Brain microvascular endothelial cell (primary cell): ENCODE results near the gene PEX14.

ENCODE experiments used
- DNase-seq: peaks from one replicate; pipeline ENCODE4 v3.0.0-alpha.2; 2020
- H3K27ac ChIP-seq: fragments of 250-450 bp; sonication (Bioruptor Pico); 2 replicates; pipeline ENCODE4 v1.5.1; 2020; ENCODE audit warnings: mild to moderate bottlenecking, moderate library complexity
- H3K27me3 ChIP-seq: fragments of 250-450 bp; sonication (Bioruptor Pico); replicated peaks from 2 replicates; pipeline ENCODE4 v1.5.1; 2020; ENCODE audit warnings: mild to moderate bottlenecking
- H3K36me3 ChIP-seq: fragments of 250-450 bp; sonication (Bioruptor Pico); replicated peaks from 2 replicates; pipeline ENCODE4 v1.5.1; 2020; ENCODE audit warnings: mild to moderate bottlenecking
- H3K4me3 ChIP-seq: 2 replicates; pipeline ENCODE4 v1.5.1; 2011; ENCODE audit warnings: low read depth, mild to moderate bottlenecking, control low read depth, low read length, moderate library complexity
- in situ Hi-C: cut with HindIII; loops from 2 replicates; pipeline ENCODE4 v1.10.0; 2017; ENCODE audit warnings: low sequenced_read_pairs, low pct_ligation_motif_present
- TF ChIP-seq, protein P1 (sequence below): IDR thresholded peaks from 2 replicates; pipeline ENCODE4 v1.5.1; 2011; ENCODE audit warnings: low read depth, mild to moderate bottlenecking, moderate library complexity, low read length, control low read depth, inconsistent platforms; ENCODE audit errors: missing control alignments

PEX14 gene

DNA sequence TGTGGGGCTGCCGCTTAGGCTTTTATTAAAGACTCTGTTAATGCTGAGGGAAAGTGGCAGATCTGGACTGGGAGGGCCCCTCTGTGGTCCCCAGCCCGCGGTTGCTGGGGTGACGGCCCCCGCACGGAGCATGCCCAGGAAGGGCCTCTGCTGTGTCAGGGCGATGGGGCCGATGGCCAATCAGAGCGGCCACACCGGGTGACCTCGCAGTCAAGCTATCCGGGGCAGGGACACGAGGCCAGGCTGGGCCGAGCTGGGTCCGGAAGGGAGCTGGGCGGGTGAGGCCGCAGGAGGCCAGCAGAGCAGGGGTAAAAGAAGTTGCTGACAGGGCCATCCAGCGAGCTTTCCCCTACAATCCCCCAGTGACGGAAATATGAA, 176.6 kb downstream of the PEX14 start:
- DNase-seq = no peak

DNA sequence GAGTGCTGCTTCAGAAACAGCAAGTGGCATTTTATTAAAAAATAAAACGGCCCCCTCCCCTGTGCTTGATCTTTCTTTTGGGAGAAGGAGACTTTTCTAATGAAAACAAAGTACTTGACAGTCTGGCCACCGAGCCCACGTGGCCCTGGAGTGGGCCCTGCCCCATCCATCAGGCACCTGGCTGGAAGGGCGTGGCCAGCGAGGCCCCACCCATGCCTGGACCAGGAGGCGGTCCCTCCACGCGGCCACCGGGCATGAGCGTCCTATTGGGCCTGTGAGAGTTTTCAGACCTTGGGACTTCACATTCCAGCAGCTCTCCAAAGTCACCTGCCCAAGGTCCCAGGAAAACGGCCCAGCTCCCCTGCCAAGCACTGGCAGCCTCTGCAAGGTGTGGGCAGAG, 177.0 kb downstream of the PEX14 start:
- H3K27ac ChIP-seq = no peak overlapping the region
- H3K27me3 ChIP-seq = peaks cover 9% of the 10 kb centered on the region
- H3K36me3 ChIP-seq = no peaks in the 10 kb centered on the region
- in situ Hi-C loops = no loop called here
- no peak overlapping the region for H3K4me3 ChIP-seq
- DNase-seq = no peak
- TF ChIP-seq, protein P1, sequence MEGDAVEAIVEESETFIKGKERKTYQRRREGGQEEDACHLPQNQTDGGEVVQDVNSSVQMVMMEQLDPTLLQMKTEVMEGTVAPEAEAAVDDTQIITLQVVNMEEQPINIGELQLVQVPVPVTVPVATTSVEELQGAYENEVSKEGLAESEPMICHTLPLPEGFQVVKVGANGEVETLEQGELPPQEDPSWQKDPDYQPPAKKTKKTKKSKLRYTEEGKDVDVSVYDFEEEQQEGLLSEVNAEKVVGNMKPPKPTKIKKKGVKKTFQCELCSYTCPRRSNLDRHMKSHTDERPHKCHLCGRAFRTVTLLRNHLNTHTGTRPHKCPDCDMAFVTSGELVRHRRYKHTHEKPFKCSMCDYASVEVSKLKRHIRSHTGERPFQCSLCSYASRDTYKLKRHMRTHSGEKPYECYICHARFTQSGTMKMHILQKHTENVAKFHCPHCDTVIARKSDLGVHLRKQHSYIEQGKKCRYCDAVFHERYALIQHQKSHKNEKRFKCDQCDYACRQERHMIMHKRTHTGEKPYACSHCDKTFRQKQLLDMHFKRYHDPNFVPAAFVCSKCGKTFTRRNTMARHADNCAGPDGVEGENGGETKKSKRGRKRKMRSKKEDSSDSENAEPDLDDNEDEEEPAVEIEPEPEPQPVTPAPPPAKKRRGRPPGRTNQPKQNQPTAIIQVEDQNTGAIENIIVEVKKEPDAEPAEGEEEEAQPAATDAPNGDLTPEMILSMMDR = no peak

More for the DNA sequence above, 176.6 kb downstream of the PEX14 start:
- H3K27me3 ChIP-seq = peaks cover 9% of the 10 kb centered on the region
- H3K36me3 ChIP-seq = no peaks in the 10 kb centered on the region
- no peak overlapping the region for H3K27ac ChIP-seq
- TF ChIP-seq, protein P1 = no peak
- in situ Hi-C loops = no loop called here
- H3K4me3 ChIP-seq = no peak overlapping the region

DNA sequence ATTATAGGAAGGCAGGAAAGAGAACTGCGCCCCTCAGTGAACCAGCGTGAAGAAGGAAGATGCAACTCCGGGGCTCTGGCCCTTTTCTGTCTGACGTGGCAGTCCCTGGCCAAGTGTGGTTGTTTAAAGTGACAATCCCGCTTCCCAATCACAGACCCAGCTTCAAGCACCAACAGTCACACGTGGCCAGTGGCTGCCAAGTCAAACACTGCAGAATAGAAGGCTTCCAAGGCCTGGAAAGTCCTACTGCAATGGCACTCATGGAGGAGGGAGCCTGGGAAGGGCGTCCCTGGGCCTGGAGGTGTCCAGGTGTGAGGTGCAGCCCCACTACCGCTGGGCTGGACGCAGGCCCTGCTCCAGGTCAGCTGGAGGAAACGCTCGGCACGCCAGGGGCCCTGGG, 177.9 kb downstream of the PEX14 start:
- no peaks in the 10 kb centered on the region for H3K36me3 ChIP-seq
- in situ Hi-C loops = no loop called here

DNA sequence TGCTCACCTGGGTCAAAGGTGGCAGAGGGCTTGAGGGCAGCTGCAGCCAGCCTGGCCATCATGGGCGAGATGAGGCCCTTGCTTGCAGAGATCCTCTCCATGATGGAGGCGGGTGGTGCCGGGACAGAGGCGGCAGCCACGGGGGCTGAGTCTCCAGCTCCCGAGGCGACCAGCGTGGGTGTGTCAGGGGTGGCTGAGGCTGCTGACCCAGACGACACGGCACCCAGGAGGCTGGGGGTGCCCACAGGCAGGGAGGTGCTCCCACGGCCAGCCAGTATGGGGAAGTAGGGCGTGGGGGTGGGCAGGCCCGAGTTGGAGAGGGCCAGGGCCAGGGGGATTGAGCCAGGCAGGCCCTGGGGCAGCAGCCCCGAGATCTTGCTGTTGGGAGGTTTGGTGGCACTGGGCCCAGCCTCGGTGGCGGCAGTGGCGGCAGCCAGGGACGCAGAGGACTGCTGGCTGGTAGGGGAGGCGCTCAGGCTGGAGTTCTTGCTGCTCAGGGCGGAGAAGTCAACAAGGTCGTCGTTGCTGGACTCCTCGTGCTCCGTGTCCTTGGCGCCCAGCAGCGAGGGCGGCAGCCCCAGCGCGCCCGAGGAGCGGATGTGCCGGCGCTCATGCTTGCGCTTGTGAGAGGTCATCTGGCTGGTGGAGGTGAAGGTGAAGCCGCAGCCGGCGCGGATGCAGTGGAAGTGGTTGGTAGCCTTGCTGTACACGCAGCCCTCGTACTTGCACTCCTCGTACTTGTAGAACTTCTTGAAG, 178.8 kb downstream of the PEX14 start:
- in situ Hi-C loops = no loop called here
- peaks cover 9% of the 10 kb centered on the region for H3K27me3 ChIP-seq
- TF ChIP-seq, protein P1 = no peak
- H3K27ac ChIP-seq = no peak overlapping the region
- DNase-seq = no peak
- H3K36me3 ChIP-seq = no peaks in the 10 kb centered on the region
- H3K4me3 ChIP-seq = no peak overlapping the region

More for the DNA sequence above, 177.9 kb downstream of the PEX14 start:
- Histone ChIP-seq H3K4me3 (no peak overlapping the region), H3K27ac (no peak overlapping the region), H3K27me3 (peaks cover 9% of the 10 kb centered on the region)
- TF ChIP-seq, protein P1 = no peak
- DNase-seq = no peak

DNA sequence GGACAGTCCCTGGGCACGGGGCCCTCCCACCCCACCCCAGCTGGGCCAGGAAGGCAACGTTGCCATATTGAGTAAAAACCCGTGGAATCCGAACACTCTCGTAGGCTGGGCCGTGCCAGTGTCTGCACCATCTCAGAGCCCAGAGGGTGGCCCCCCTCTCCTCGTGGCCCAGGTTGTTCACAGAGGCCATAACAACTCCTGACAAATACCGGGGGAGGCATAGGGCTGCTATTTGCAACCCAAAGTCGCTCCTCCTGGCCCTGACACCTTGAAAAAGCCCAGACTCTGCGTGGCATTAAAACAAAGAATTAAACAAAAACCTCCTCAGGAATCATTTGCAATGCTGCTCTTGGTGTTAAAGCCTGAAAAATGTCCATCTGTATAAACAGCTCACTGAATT, 180.3 kb downstream of the PEX14 start:
- Histone ChIP-seq H3K27me3 (peaks cover 2% of the 10 kb centered on the region), H3K4me3 (no peak overlapping the region), H3K36me3 (no peaks in the 10 kb centered on the region), H3K27ac (no peak overlapping the region)
- TF ChIP-seq, protein P1 = no peak
- in situ Hi-C loops = no loop called here
- DNase-seq = no peak

DNA sequence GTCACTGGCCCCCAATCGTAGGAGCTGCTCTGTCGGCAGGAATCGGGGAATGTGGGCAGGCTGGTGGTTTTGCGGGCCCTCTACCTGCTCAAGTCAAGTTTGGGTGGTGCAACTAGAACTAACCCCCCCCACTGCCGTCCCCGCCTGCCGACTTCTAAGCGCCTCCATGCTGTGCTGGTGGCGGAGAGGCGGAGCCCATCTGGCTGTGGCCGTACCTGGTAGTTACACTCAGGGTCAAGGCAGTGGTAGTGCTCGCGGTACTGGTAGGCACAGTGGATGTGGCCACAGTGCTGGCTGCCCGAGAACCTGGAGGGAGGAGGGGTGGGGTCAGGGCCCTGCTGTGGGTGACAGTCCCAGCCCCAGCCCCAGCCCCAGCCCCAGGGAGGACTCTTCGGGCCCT, 181.7 kb downstream of the PEX14 start:
- Histone ChIP-seq H3K36me3 (no peaks in the 10 kb centered on the region), H3K4me3 (no peak overlapping the region), H3K27ac (no peak overlapping the region), H3K27me3 (peaks cover under 1% of the 10 kb centered on the region)
- TF ChIP-seq, protein P1 = no peak
- in situ Hi-C loops = no loop called here
- DNase-seq = no peak
